ENCODE measurements around the gene PRKAR1B. TPM values are rescaled to one million over a fixed set of nuclear protein-coding genes. Genes with fewer than 3 reads are reported as not detected.
"Not testable (repeated sequence)": the region's sequence is repeated elsewhere in the genome, so short reads cannot be mapped to it uniquely, and the experiment has no call there.

The PRKAR1B gene
- total and polyA plus RNA-seq, 9 donors: 14.3 to 49.0 (median 34.0) TPM

DNA sequence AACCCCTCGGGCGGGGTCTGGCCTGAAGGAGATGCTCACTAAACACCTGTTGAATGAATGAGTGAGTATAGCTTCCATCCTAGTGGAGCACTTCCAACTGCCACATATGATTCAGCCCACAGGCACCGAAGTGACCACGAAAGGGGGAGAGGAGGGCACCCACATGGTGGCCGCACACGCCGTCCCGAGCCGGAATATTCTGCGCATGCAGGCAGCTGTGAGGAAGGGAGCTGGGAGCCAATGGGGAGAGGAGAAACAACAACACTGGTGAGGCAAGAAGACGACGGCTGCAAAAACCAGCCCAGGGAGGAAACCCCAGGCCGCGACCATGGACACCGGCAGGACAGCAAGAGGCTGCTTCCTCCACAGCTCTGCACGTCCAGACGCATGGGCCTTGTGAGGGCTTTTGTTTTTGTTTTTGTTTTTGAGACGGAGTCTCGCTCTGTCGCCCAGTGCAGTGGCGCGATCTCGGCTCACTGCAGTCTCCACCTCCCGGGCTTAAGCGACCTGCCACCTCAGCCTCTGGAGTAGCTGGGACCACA lies 67.7 kb downstream of the PRKAR1B start:
- TF ChIP-seq POLR2A (IDR thresholded peaks at IDR 0.05) (no peak), EP300 (IDR thresholded peaks at IDR 0.05) (no peak)
- TF ChIP-seq, protein P1, sequence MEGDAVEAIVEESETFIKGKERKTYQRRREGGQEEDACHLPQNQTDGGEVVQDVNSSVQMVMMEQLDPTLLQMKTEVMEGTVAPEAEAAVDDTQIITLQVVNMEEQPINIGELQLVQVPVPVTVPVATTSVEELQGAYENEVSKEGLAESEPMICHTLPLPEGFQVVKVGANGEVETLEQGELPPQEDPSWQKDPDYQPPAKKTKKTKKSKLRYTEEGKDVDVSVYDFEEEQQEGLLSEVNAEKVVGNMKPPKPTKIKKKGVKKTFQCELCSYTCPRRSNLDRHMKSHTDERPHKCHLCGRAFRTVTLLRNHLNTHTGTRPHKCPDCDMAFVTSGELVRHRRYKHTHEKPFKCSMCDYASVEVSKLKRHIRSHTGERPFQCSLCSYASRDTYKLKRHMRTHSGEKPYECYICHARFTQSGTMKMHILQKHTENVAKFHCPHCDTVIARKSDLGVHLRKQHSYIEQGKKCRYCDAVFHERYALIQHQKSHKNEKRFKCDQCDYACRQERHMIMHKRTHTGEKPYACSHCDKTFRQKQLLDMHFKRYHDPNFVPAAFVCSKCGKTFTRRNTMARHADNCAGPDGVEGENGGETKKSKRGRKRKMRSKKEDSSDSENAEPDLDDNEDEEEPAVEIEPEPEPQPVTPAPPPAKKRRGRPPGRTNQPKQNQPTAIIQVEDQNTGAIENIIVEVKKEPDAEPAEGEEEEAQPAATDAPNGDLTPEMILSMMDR (IDR thresholded peaks at IDR 0.05): no peak
- Histone ChIP-seq H3K27ac (no peak overlapping the region), H3K4me1 (ENCODE audit: insufficient read depth) (peaks cover 13% of the 10 kb centered on the region), H3K36me3 (no peaks in the 10 kb centered on the region), H3K4me3 (no peak overlapping the region), H3K9me3 (no peaks in the 10 kb centered on the region), H3K27me3 (no peaks in the 10 kb centered on the region)
- DNase-seq: no peak
- intact Hi-C loops (cut with DNase I): no loop called here
- 95 to 96% (median 96%) methylated on average over 25 of the region's 25 CpGs for whole genome bisulfite sequencing, 3 donors

DNA sequence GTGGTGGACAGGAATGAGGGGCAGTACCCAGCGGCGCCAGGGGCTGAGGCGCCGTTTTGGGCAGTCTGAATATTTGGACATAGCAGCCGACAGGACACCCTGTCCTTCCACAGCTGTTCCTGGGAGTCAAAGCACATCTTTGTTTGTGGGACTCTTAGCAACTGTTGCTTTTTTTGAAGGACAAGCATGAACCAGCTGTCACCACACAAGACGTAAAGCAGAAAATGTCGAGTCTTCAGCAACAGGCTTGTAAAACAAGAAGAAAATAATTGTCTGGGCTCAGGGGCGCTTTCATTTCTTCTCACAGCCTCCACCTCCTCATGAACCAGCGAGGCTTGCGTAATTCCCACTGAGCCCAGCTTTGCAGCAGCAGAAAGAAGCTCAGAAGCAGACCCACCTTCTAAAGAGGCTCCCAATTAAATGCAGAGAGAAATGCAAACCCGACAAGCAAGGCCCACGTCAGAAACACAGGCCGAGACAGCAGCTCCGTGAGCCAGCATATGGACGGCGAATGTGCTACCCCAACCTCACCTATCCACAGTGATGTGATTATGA lies 69.4 kb downstream of the PRKAR1B start:
- H3K9me3 ChIP-seq: no peaks in the 10 kb centered on the region
- WGBS, 3 donors: 32 to 54% (median 34%) methylated on average over 16 of the region's 16 CpGs
- no peaks in the 10 kb centered on the region for H3K27me3 ChIP-seq
- H3K4me1 ChIP-seq (ENCODE audit: insufficient read depth): peaks cover 3% of the 10 kb centered on the region
- DNase-seq: no peak
- H3K4me3 ChIP-seq: no peak overlapping the region
- TF ChIP-seq EP300 (IDR thresholded peaks at IDR 0.05): no peak
- TF ChIP-seq POLR2A (IDR thresholded peaks at IDR 0.05): no peak
- TF ChIP-seq, protein P1 (IDR thresholded peaks at IDR 0.05): no peak
- no peak overlapping the region for H3K27ac ChIP-seq
- intact Hi-C loops (cut with DNase I): no loop called here
- H3K36me3 ChIP-seq: no peaks in the 10 kb centered on the region

DNA sequence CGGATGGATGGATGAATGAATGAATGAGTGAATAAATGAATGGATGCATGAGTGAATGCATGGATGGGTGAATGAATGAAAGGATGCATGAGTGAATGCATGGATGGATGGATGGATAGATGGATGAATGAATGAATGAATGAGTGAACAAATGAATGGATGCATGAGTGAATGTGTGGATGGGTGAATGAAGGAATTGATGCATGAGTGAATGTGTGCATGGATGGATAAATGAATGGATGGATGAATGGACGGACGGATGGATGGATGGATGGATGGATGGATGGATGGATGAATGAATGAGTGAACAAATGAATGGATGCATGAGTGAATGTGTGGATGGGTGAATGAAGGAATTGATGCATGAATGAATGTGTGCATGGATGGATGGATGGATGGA lies 70.1 kb downstream of the PRKAR1B start:
- intact Hi-C loops (cut with DNase I); DNase-seq; H3K27me3 ChIP-seq; H3K9me3 ChIP-seq; H3K4me3 ChIP-seq; H3K36me3 ChIP-seq; H3K4me1 ChIP-seq (ENCODE audit: insufficient read depth); H3K27ac ChIP-seq: not testable (repeated sequence)
- WGBS, 3 donors: 74 to 95% (median 85%) methylated on average over 3 of the region's 3 CpGs

DNA sequence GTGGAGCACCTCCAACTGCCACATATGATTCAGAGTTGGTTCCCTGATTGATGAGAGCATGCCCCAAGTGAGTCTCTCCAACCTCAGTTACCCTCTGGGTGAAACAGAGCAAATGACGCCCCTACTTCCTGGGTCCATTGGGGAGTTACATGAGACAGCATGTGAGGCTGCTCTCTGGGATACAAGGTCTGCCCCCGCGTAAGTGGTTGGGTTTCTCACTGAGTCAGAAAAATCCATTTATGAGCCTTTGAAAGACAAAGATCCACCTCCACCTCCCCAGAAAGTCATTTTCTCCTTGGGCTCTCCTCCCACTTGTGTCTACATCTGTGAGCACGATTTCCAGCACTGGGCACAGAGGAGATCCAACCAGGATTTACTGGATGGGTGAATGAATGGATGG lies 71.3 kb downstream of the PRKAR1B start:
- Histone ChIP-seq H3K27me3 (no peaks in the 10 kb centered on the region), H3K4me1 (ENCODE audit: insufficient read depth) (peaks cover 3% of the 10 kb centered on the region), H3K36me3 (no peaks in the 10 kb centered on the region), H3K9me3 (no peaks in the 10 kb centered on the region), H3K27ac (no peak overlapping the region), H3K4me3 (no peak overlapping the region)
- TF ChIP-seq POLR2A (IDR thresholded peaks at IDR 0.05): no peak
- TF ChIP-seq EP300 (IDR thresholded peaks at IDR 0.05): no peak
- TF ChIP-seq, protein P1 (IDR thresholded peaks at IDR 0.05): no peak
- DNase-seq: no peak
- intact Hi-C loops (cut with DNase I): no loop called here
- WGBS, 3 donors: 96 to 98% (median 97%) methylated on average over 4 of the region's 4 CpGs
